GM23338 (cell line): Measurements from ENCODE around the gene SIGLEC15. TPM values are rescaled to one million over a fixed set of nuclear protein-coding genes. Genes with fewer than 3 reads are reported as not detected.

ENCODE experiments used
- ATAC-seq: fragments of 200-7000 bp; cut with Tn5 transposase; 3 replicates; pipeline ENCODE4 v1.9.1; 2020
- DNase-seq: peaks from one replicate; pipeline ENCODE4 v3.0.0-alpha.2; 2015; ENCODE audit warnings: low spot score
- H2AFZ ChIP-seq: fragments of 200-600 bp; sonication (generic); 2 replicates; pipeline ENCODE4 v1.8.0; 2016; ENCODE audit warnings: antibody characterized with exemption, mild to moderate bottlenecking, moderate library complexity
- H3F3A ChIP-seq: fragments of 200-600 bp; sonication (generic); replicated peaks from 2 replicates; pipeline ENCODE4 v1.8.0; 2017; ENCODE audit warnings: antibody characterized with exemption, mixed run types, low read depth
- H3K27ac ChIP-seq: fragments of 200-600 bp; sonication (generic); 2 replicates; pipeline ENCODE4 v1.6.1; 2016; ENCODE audit warnings: low read depth
- H3K27me3 ChIP-seq: fragments of 200-600 bp; sonication (generic); 2 replicates; pipeline ENCODE4 v1.8.0; 2016; ENCODE audit warnings: mild to moderate bottlenecking, mixed run types, moderate library complexity; ENCODE audit not compliant: insufficient read depth
- H3K36me3 ChIP-seq: fragments of 200-600 bp; sonication (generic); 2 replicates; pipeline ENCODE4 v1.8.0; 2016; ENCODE audit warnings: mild to moderate bottlenecking; ENCODE audit not compliant: insufficient read depth
- H3K4me1 ChIP-seq: fragments of 200-600 bp; sonication (generic); 2 replicates; pipeline ENCODE4 v1.8.0; 2016; ENCODE audit warnings: mild to moderate bottlenecking, moderate library complexity; ENCODE audit not compliant: insufficient read depth
- H3K4me2 ChIP-seq: fragments of 200-600 bp; sonication (generic); 2 replicates; pipeline ENCODE4 v1.7.1; 2017; ENCODE audit warnings: mixed run types
- H3K4me3 ChIP-seq: fragments of 200-600 bp; sonication (generic); 2 replicates; pipeline ENCODE4 v1.6.1; 2016; ENCODE audit warnings: mixed run types
- H3K79me2 ChIP-seq: fragments of 200-600 bp; sonication (generic); replicated peaks from 2 replicates; pipeline ENCODE4 v1.8.0; 2017; ENCODE audit warnings: mild to moderate bottlenecking; ENCODE audit not compliant: insufficient read depth
- H3K9me2 ChIP-seq: fragments of 200-600 bp; sonication (generic); 2 replicates; pipeline ENCODE4 v1.8.0; 2017; ENCODE audit not compliant: insufficient read depth
- H4K20me1 ChIP-seq: fragments of 200-600 bp; sonication (generic); replicated peaks from 2 replicates; pipeline ENCODE4 v1.8.0; 2017; ENCODE audit warnings: mild to moderate bottlenecking; ENCODE audit not compliant: insufficient read depth
- H3K27ac Mint-ChIP-seq: 2 replicates; pipeline ENCODE4 v1.8.0; 2020; ENCODE audit warnings: inconsistent platforms, mild to moderate bottlenecking, moderate library complexity, mixed read lengths
- H3K27me3 Mint-ChIP-seq: 3 replicates; pipeline ENCODE4 v1.8.0; 2022; ENCODE audit warnings: low read depth, mild to moderate bottlenecking, moderate library complexity, mixed read lengths, inconsistent platforms; ENCODE audit not compliant: insufficient read depth, poor library complexity
- H3K36me3 Mint-ChIP-seq: 3 replicates; pipeline ENCODE4 v1.8.0; 2021; ENCODE audit warnings: low read depth, mild to moderate bottlenecking, inconsistent platforms, moderate library complexity, mixed read lengths
- H3K4me1 Mint-ChIP-seq: 3 replicates; pipeline ENCODE4 v1.8.0; 2020; ENCODE audit warnings: mild to moderate bottlenecking, inconsistent platforms, mixed read lengths
- H3K4me3 Mint-ChIP-seq: 3 replicates; pipeline ENCODE4 v1.8.0; 2021; ENCODE audit warnings: moderate library complexity, mild to moderate bottlenecking, inconsistent platforms, mixed read lengths
- H3K9me3 Mint-ChIP-seq: 3 replicates; pipeline ENCODE4 v1.8.0; 2020; ENCODE audit warnings: moderate library complexity, mild to moderate bottlenecking, inconsistent platforms, mixed read lengths
- EZH2 ChIP-seq: fragments of 200-600 bp; sonication (generic); IDR thresholded peaks from one replicate; pipeline ENCODE4 v1.8.0; 2017; ENCODE audit warnings: antibody characterized with exemption, mild to moderate bottlenecking, low read depth; ENCODE audit not compliant: unreplicated experiment
- EZH2phosphoT487 ChIP-seq: fragments of 200-600 bp; sonication (generic); IDR thresholded peaks from one replicate; pipeline ENCODE4 v1.8.1; 2018; ENCODE audit warnings: antibody characterized with exemption; ENCODE audit not compliant: unreplicated experiment
- NANOG ChIP-seq: IDR thresholded peaks from 2 replicates; pipeline ENCODE4 v1.6.1; 2016; ENCODE audit warnings: antibody characterized with exemption, borderline replicate concordance
- STAT1 ChIP-seq: IDR thresholded peaks from one replicate; pipeline ENCODE4 v1.6.1; 2016; ENCODE audit warnings: antibody characterized with exemption; ENCODE audit not compliant: unreplicated experiment
- ZNF331 ChIP-seq: fragments of 250-450 bp; sonication (Bioruptor Pico); IDR thresholded peaks from 2 replicates; pipeline ENCODE4 v1.5.0; 2020; ENCODE audit warnings: low read depth, mild to moderate bottlenecking, moderate library complexity
- polyA plus RNA-seq: library from polyadenylated mRNA; unstranded; fragments of >200 nt; fragmentation: Nextera tagmentation; extraction: Ambion mirVana; gene quantifications from 2 replicates; pipeline ENCODE4 v1.2.1, GENCODE V29; 2016
- total RNA-seq: library from RNA; depleted of rRNA; stranded (reverse); fragments of >200 nt; shearing (Covaris generic); gene quantifications from 2 replicates; pipeline ENCODE4 v1.2.3, GENCODE V29; 2014
- TF ChIP-seq, protein P1 (sequence below): IDR thresholded peaks from 2 replicates; pipeline ENCODE4 v1.6.1; 2016; ENCODE audit warnings: antibody characterized with exemption
- TF ChIP-seq, protein P2 (sequence below): IDR thresholded peaks from one replicate; pipeline ENCODE4 v1.6.1; 2018; ENCODE audit warnings: antibody characterized with exemption; ENCODE audit not compliant: unreplicated experiment

The SIGLEC15 gene
- total and polyA plus RNA-seq, 2 experiments from 2014 or later, result 0.29 TPM; not detected in 1

DNA sequence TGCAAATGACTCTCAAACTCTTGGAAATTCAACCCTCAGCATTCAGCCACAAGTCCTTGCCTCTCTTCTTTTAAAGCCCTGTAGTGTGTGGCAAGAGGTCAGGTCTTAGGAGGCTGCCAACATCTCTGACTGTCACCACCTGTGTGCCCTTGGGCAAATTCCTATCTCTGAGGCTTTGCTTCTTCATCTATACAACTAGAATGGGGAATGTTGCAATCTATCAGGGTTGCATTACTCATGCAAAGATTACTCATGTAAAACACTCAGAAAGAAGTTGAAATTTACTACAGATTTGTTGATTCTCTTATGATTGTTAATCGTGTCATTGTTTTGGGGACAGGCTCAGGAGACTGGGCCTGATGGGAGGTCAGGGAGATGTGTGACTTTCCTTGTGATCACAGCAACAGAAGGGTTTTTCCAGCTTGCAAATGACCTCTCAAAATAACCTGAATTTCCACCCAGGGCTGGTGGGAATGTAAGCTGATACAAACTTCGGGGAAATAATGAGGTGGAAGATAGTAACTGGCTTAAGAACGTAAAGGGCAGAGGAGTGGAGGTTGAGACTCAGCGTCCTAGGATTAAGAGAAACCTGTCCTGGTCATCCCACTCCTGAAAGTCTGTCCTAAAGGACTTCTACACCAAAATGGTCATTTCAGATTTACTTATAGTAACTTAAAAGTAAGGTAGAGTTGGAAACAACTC lies 32.1 kb upstream of the SIGLEC15 start:
- no peak for ATAC-seq
- Histone ChIP-seq H3F3A (peaks cover 5% of the 10 kb centered on the region; the same call in 1 of the 2 replicates), H3K27me3 (no peaks in the 10 kb centered on the region), H3K36me3 (0 out of 2 replicates have a peak, but pooled peaks cover 4% of the 10 kb centered on the region), H3K27ac (no peak overlapping the region), H2AFZ (no peak overlapping the region), H4K20me1 (no peaks in the 10 kb centered on the region), H3K9me2 (no peaks in the 10 kb centered on the region), H3K4me2 (no peak overlapping the region), H3K4me3 (no peak overlapping the region), H3K79me2 (no peaks in the 10 kb centered on the region), H3K4me1 (no peaks in the 10 kb centered on the region)
- peaks cover under 1% of the 10 kb centered on the region for H3K27me3 Mint-ChIP-seq
- H3K9me3 Mint-ChIP-seq, result peaks cover 27% of the 10 kb centered on the region
- TF ChIP-seq, protein P1, sequence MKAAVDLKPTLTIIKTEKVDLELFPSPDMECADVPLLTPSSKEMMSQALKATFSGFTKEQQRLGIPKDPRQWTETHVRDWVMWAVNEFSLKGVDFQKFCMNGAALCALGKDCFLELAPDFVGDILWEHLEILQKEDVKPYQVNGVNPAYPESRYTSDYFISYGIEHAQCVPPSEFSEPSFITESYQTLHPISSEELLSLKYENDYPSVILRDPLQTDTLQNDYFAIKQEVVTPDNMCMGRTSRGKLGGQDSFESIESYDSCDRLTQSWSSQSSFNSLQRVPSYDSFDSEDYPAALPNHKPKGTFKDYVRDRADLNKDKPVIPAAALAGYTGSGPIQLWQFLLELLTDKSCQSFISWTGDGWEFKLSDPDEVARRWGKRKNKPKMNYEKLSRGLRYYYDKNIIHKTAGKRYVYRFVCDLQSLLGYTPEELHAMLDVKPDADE, result no peak
- no peak for TF ChIP-seq ZNF331
- TF ChIP-seq EZH2, result no peak
- TF ChIP-seq EZH2phosphoT487, result no peak
- no peak overlapping the region for H3K4me3 Mint-ChIP-seq
- DNase-seq, result peak; percentile 2
- peaks cover 9% of the 10 kb centered on the region for H3K4me1 Mint-ChIP-seq
- no peak overlapping the region for H3K27ac Mint-ChIP-seq
- peaks cover 17% of the 10 kb centered on the region; the same call in 2 of the 3 replicates for H3K36me3 Mint-ChIP-seq

DNA sequence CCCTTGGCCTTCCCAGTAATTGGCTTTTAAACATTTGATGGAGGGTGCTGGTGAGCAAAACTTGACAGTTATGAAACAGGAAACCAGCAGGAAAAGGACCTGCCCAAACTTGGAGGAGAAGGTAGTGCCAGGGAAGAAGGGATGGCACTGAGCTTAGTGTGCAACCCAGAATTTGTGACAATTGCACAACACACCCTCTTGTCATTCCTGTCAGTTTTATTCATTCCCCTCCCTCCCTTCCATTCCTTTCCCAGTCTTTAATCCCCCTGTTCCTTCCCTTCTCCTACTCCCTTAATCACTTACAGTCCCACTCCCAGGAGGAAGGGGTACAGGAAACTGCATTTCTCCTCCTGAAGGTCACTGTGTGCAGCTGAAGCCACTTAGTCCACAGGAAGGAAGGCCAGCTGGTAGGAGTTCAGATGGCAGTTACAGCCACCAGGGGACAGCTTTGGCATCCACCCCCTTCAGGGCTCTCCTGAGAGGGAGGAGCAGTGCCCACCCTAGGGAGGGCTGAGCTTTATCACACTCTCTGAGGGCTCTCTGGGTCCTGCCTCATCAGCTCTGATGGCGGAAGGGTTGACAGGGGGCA lies 24.0 kb upstream of the SIGLEC15 start:
- Mint-ChIP-seq H3K4me1 (peaks cover 3% of the 10 kb centered on the region), H3K9me3 (peaks cover 68% of the 10 kb centered on the region), H3K4me3 (no peak overlapping the region), H3K27me3 (peaks cover 8% of the 10 kb centered on the region), H3K36me3 (peaks cover 64% of the 10 kb centered on the region), H3K27ac (no peak overlapping the region)
- Histone ChIP-seq H3K4me3 (no peak overlapping the region), H3K27me3 (no peaks in the 10 kb centered on the region), H3F3A (no peaks in the 10 kb centered on the region), H3K79me2 (no peaks in the 10 kb centered on the region), H3K9me2 (peaks cover 3% of the 10 kb centered on the region; the same call in 1 of the 2 replicates), H3K4me1 (no peaks in the 10 kb centered on the region), H2AFZ (no peak overlapping the region), H3K4me2 (no peak overlapping the region), H3K27ac (no peak overlapping the region), H4K20me1 (no peaks in the 10 kb centered on the region), H3K36me3 (no peaks in the 10 kb centered on the region; the same call in 1 of the 2 replicates)
- ATAC-seq (no peak), DNase-seq (no peak)
- TF ChIP-seq, protein P2, sequence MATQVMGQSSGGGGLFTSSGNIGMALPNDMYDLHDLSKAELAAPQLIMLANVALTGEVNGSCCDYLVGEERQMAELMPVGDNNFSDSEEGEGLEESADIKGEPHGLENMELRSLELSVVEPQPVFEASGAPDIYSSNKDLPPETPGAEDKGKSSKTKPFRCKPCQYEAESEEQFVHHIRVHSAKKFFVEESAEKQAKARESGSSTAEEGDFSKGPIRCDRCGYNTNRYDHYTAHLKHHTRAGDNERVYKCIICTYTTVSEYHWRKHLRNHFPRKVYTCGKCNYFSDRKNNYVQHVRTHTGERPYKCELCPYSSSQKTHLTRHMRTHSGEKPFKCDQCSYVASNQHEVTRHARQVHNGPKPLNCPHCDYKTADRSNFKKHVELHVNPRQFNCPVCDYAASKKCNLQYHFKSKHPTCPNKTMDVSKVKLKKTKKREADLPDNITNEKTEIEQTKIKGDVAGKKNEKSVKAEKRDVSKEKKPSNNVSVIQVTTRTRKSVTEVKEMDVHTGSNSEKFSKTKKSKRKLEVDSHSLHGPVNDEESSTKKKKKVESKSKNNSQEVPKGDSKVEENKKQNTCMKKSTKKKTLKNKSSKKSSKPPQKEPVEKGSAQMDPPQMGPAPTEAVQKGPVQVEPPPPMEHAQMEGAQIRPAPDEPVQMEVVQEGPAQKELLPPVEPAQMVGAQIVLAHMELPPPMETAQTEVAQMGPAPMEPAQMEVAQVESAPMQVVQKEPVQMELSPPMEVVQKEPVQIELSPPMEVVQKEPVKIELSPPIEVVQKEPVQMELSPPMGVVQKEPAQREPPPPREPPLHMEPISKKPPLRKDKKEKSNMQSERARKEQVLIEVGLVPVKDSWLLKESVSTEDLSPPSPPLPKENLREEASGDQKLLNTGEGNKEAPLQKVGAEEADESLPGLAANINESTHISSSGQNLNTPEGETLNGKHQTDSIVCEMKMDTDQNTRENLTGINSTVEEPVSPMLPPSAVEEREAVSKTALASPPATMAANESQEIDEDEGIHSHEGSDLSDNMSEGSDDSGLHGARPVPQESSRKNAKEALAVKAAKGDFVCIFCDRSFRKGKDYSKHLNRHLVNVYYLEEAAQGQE, result no peak
- TF ChIP-seq STAT1 (no peak), NANOG (no peak)
